Naive thymus-derived CD4-positive, alpha-beta T cell (primary cell): ENCODE data around the gene FBN1. TPM values are rescaled to one million over a fixed set of nuclear protein-coding genes. Genes with fewer than 3 reads are reported as not detected.

ENCODE experiments used
- ATAC-seq: fragments of 150-1000 bp; cut with Tn5 transposase; 2 replicates; pipeline ENCODE4 v1.10.0; 2021; ENCODE audit warnings: mild to moderate bottlenecking, moderate library complexity
- CTCF ChIA-PET: fragments of 350-600 bp; sonication (Branson Sonifier 250); formaldehyde crosslinking; loops from one replicate; lab custom pipeline; 2021; ENCODE audit warnings: antibody characterized with exemption; lab: Charles Lee
- POLR2A ChIA-PET: fragments of 350-600 bp; sonication (Branson Sonifier 250); formaldehyde crosslinking; loops from one replicate; lab custom pipeline; 2021; ENCODE audit warnings: antibody characterized with exemption, inconsistent platforms; lab: Charles Lee
- DNase-seq, 9 donors: peaks; one replicate each; pipeline versions ENCODE4 v3.0.0 to v3.0.0-alpha.2; 2020 to 2022; ENCODE audit warnings: mixed read lengths in 1 of 9
- H3K27ac ChIP-seq: one replicate; pipeline ENCODE4 v1.7.0; 2013; ENCODE audit warnings: mild to moderate bottlenecking, low read depth, low read length, moderate library complexity
- H3K27me3 ChIP-seq, 2 donors: one replicate each; pipeline ENCODE4 v1.7.0; 2013; ENCODE audit warnings: low read length in 2 of 2, mild to moderate bottlenecking in 2 of 2, moderate library complexity in 2 of 2; ENCODE audit not compliant: control insufficient read depth in 2 of 2, insufficient read depth in 2 of 2
- H3K36me3 ChIP-seq, 3 experiments: 1 replicate in 2 of 3; 2 replicates in 1 of 3; pipeline ENCODE4 v1.7.0; 2013; ENCODE audit warnings: low read length in 3 of 3, mild to moderate bottlenecking in 3 of 3, moderate library complexity in 1 of 3; ENCODE audit not compliant: insufficient read depth in 3 of 3, control insufficient read depth in 2 of 3
- H3K4me1 ChIP-seq, 2 donors: one replicate each; pipeline ENCODE4 v1.7.0; 2013; ENCODE audit warnings: low read length in 2 of 2, mild to moderate bottlenecking in 2 of 2, moderate library complexity in 1 of 2; ENCODE audit not compliant: control insufficient read depth in 2 of 2, insufficient read depth in 2 of 2
- H3K4me3 ChIP-seq: 2 replicates; pipeline ENCODE4 v1.7.0; 2013; ENCODE audit warnings: mild to moderate bottlenecking, low read length
- H3K9me3 ChIP-seq, 3 experiments: 1 replicate in 2 of 3; 2 replicates in 1 of 3; pipeline ENCODE4 v1.7.0; 2013; ENCODE audit warnings: low read length in 3 of 3; ENCODE audit not compliant: control insufficient read depth in 2 of 3
- H3K27ac Mint-ChIP-seq, 9 donors: one replicate each; pipeline ENCODE4 v1.8.0; 2020 to 2022; ENCODE audit warnings: mixed read lengths in 9 of 9, mild to moderate bottlenecking in 8 of 9, moderate library complexity in 5 of 9, inconsistent platforms in 2 of 9
- H3K27me3 Mint-ChIP-seq, 5 donors: one replicate each; pipeline ENCODE4 v1.8.0; 2021 to 2022; ENCODE audit warnings: mixed read lengths in 5 of 5, mild to moderate bottlenecking in 1 of 5
- H3K36me3 Mint-ChIP-seq, 5 donors: one replicate each; pipeline ENCODE4 v1.8.0; 2020 to 2022; ENCODE audit warnings: mixed read lengths in 5 of 5, mild to moderate bottlenecking in 3 of 5, inconsistent platforms in 1 of 5
- H3K4me1 Mint-ChIP-seq, 7 donors: one replicate each; pipeline ENCODE4 v1.8.0; 2020 to 2022; ENCODE audit warnings: mixed read lengths in 7 of 7, mild to moderate bottlenecking in 3 of 7, inconsistent platforms in 1 of 7
- H3K4me3 Mint-ChIP-seq, 10 donors: one replicate each; pipeline ENCODE4 v1.8.0; 2020 to 2022; ENCODE audit warnings: mild to moderate bottlenecking in 10 of 10, mixed read lengths in 10 of 10, moderate library complexity in 6 of 10, inconsistent platforms in 2 of 10
- H3K9me3 Mint-ChIP-seq, 11 donors: one replicate each; pipeline ENCODE4 v1.8.0; 2020 to 2022; ENCODE audit warnings: mixed read lengths in 11 of 11, mild to moderate bottlenecking in 4 of 11, inconsistent platforms in 1 of 11, moderate library complexity in 1 of 11
- intact Hi-C, 2 donors: fragments of 100-400 bp; cut with micrococcal nuclease; formaldehyde crosslinking; loops; one replicate each; pipeline ENCODE4 v1.15.1; 2023
- polyA plus RNA-seq, 2 donors: library from polyadenylated mRNA; unstranded; fragments of 300-500 nt; fragmentation: Illumina TruSeq; gene quantifications; one replicate each; pipeline ENCODE4 v1.2.3, GENCODE V29; 2021
- total RNA-seq, 6 experiments: library from RNA in 5 of 6; stranded (reverse) in 5 of 6; gene quantifications; 1 replicate in 5 of 6; 2 replicates in 1 of 6; pipeline ENCODE4 v1.2.3 and lab custom pipeline; 2021 to 2026

Gene FBN1
- total and polyA plus RNA-seq, 7 experiments from 2014 or later = 0.03 to 1.3 (median 0.61) TPM; not detected in 1

DNA sequence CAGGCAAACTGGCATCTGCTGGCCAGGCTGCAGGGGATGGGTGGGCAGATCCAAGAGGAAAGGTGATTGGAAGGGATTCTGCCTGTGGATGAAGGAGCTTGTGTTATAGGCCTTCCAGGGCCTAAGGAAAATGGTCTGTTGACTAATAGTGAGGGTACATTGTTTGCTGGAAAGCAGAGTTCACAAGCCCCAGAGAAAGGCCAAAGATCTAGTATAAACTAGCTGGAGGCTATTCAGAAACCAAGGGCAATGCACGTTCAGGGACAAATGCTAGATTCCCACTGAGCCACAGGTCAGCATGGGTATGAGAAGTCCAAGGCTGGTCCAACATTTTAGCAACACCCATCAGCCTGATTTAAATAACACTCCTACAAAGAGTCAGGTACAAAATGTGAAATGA lies 74.7 kb downstream of the FBN1 start:
- no peak for ATAC-seq
- H3K4me3 Mint-ChIP-seq = no peak overlapping the region
- no peak overlapping the region for H3K27ac Mint-ChIP-seq
- Histone ChIP-seq H3K27me3 (no peaks in the 10 kb centered on the region), H3K9me3 (no peaks in the 10 kb centered on the region), H3K27ac (no peak overlapping the region), H3K4me3 (no peak overlapping the region), H3K36me3 (no peaks in the 10 kb centered on the region), H3K4me1 (no peaks in the 10 kb centered on the region)
- no peak for DNase-seq
- no peaks in the 10 kb centered on the region for H3K4me1 Mint-ChIP-seq
- POLR2A ChIA-PET = no interaction called here
- H3K27me3 Mint-ChIP-seq = peaks cover 4 to 23% (median 9%) of the 10 kb centered on the region in 5 donors
- CTCF ChIA-PET = no interaction called here
- H3K36me3 Mint-ChIP-seq = no peaks in the 10 kb centered on the region
- intact Hi-C loops = no loop called here
- H3K9me3 Mint-ChIP-seq = peaks cover 0 to 2% (median 0%) of the 10 kb centered on the region in 11 donors

GRCh38 chr15:48569591-48570302 lies 75.8 kb downstream of the FBN1 start:
- H3K9me3 Mint-ChIP-seq = peaks cover 0 to 2% (median 0%) of the 10 kb centered on the region in 11 donors
- Histone ChIP-seq H3K4me3 (no peak overlapping the region), H3K4me1 (no peaks in the 10 kb centered on the region), H3K27me3 (no peaks in the 10 kb centered on the region), H3K36me3 (no peaks in the 10 kb centered on the region), H3K9me3 (no peaks in the 10 kb centered on the region), H3K27ac (no peak overlapping the region)
- ChIA-PET CTCF (no interaction called here), POLR2A (no interaction called here)
- intact Hi-C loops = no loop called here
- H3K4me3 Mint-ChIP-seq = no peak overlapping the region
- no peaks in the 10 kb centered on the region for H3K36me3 Mint-ChIP-seq
- DNase-seq = no peak
- peaks cover 4 to 24% (median 7%) of the 10 kb centered on the region in 5 donors for H3K27me3 Mint-ChIP-seq
- H3K4me1 Mint-ChIP-seq = no peaks in the 10 kb centered on the region
- no peak for ATAC-seq
- no peak overlapping the region for H3K27ac Mint-ChIP-seq

GRCh38 chr15:48566668-48567067 lies 78.8 kb downstream of the FBN1 start:
- Mint-ChIP-seq H3K9me3 (peaks cover 0 to 3% (median 0%) of the 10 kb centered on the region in 11 donors), H3K4me3 (no peak overlapping the region), H3K4me1 (no peaks in the 10 kb centered on the region), H3K36me3 (no peaks in the 10 kb centered on the region), H3K27me3 (peaks cover 5 to 18% (median 11%) of the 10 kb centered on the region in 5 donors), H3K27ac (no peak overlapping the region)
- Histone ChIP-seq H3K9me3 (no peaks in the 10 kb centered on the region), H3K27ac (no peak overlapping the region), H3K4me3 (no peak overlapping the region), H3K4me1 (no peaks in the 10 kb centered on the region), H3K27me3 (peaks cover 0 to 2% of the 10 kb centered on the region in 2 donors), H3K36me3 (no peaks in the 10 kb centered on the region)
- no peak for ATAC-seq
- ChIA-PET POLR2A (no interaction called here), CTCF (no interaction called here)
- DNase-seq = no peak
- intact Hi-C loops = no loop called here

- no peak overlapping the region for H3K27ac Mint-ChIP-seq
- Histone ChIP-seq H3K9me3 (no peaks in the 10 kb centered on the region), H3K4me1 (no peaks in the 10 kb centered on the region), H3K27me3 (peaks cover 0 to 2% of the 10 kb centered on the region in 2 donors), H3K36me3 (no peaks in the 10 kb centered on the region), H3K27ac (no peak overlapping the region), H3K4me3 (no peak overlapping the region)
- H3K27me3 Mint-ChIP-seq = peaks cover 9 to 21% (median 15%) of the 10 kb centered on the region in 5 donors
- ChIA-PET POLR2A (no interaction called here), CTCF (no interaction called here)
- H3K4me1 Mint-ChIP-seq = no peaks in the 10 kb centered on the region
- DNase-seq (no peak), ATAC-seq (no peak)
- H3K9me3 Mint-ChIP-seq = peaks cover 0 to 3% (median 0%) of the 10 kb centered on the region in 11 donors
- H3K4me3 Mint-ChIP-seq = no peak overlapping the region
- no peaks in the 10 kb centered on the region for H3K36me3 Mint-ChIP-seq
- intact Hi-C loops = no loop called here
These were observed 79.7 kb downstream of the FBN1 start for GRCh38 chr15:48565560-48566482.

GRCh38 chr15:48564690-48565089 lies 80.8 kb downstream of the FBN1 start:
- Histone ChIP-seq H3K27ac (no peak overlapping the region), H3K9me3 (no peaks in the 10 kb centered on the region), H3K4me3 (no peak overlapping the region), H3K27me3 (peaks cover 0 to 2% of the 10 kb centered on the region in 2 donors), H3K36me3 (no peaks in the 10 kb centered on the region), H3K4me1 (no peaks in the 10 kb centered on the region)
- peaks cover 0 to 3% (median 0%) of the 10 kb centered on the region in 11 donors for H3K9me3 Mint-ChIP-seq
- DNase-seq (no peak), ATAC-seq (no peak)
- no peaks in the 10 kb centered on the region for H3K4me1 Mint-ChIP-seq
- H3K27ac Mint-ChIP-seq = no peak overlapping the region
- no peak overlapping the region for H3K4me3 Mint-ChIP-seq
- POLR2A ChIA-PET = no interaction called here
- CTCF ChIA-PET = no interaction called here
- no peaks in the 10 kb centered on the region for H3K36me3 Mint-ChIP-seq
- intact Hi-C loops = no loop called here
- peaks cover 9 to 21% (median 17%) of the 10 kb centered on the region in 5 donors for H3K27me3 Mint-ChIP-seq

DNA sequence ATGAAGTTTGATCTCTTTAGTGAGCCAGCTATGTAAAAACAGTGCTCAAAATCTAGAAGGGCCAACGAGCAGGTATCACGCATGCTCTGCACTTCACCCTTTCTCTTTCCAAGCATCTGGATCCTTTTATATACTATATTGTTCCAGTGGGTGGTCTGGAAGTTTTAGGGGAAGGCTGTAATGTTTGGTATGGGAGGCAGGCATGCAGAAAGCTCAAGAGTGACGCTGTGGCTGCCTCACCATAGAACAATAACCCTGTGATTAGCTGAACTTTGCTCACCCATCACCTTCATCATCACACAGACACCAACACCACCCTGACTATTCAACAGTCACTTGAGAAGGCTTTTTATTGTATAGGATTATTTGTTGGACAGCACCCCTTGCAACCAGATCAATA lies 81.6 kb downstream of the FBN1 start:
- Mint-ChIP-seq H3K36me3 (no peaks in the 10 kb centered on the region), H3K9me3 (peaks cover 0 to 3% (median 0%) of the 10 kb centered on the region in 11 donors), H3K27ac (no peak overlapping the region), H3K4me1 (no peaks in the 10 kb centered on the region), H3K27me3 (peaks cover 9 to 26% (median 21%) of the 10 kb centered on the region in 5 donors), H3K4me3 (no peak overlapping the region)
- DNase-seq (no peak), ATAC-seq (no peak)
- H3K4me3 ChIP-seq = no peak overlapping the region
- intact Hi-C loops = no loop called here
- H3K4me1 ChIP-seq = no peaks in the 10 kb centered on the region
- peaks cover 0 to 2% of the 10 kb centered on the region in 2 donors for H3K27me3 ChIP-seq
- no peaks in the 10 kb centered on the region for H3K9me3 ChIP-seq
- H3K36me3 ChIP-seq = no peaks in the 10 kb centered on the region
- ChIA-PET POLR2A (no interaction called here), CTCF (no interaction called here)
- H3K27ac ChIP-seq = no peak overlapping the region
